ENCODE data around the gene KLHDC4.
"Not testable (repeated sequence)": the region's sequence is repeated elsewhere in the genome, so short reads cannot be mapped to it uniquely, and the experiment has no call there.

Gene KLHDC4

GRCh38 chr16:87765776-87766484, at the start of gene KLHDC4:
Gene KLHDC4, minus strand, starts transcription at chr16:87765986. Its CDS starts 96 bp downstream, at chr16:87765890.
- peaks cover 35% of the 10 kb centered on the region for H3K36me3 ChIP-seq (replicated peaks)
- peak; percentile 67 to 91 for DNase-seq (ENCODE audit: low spot score in 2 of 2)
- H3K4me1 ChIP-seq: peaks cover 3% of the 10 kb centered on the region; the same call in 1 of the 2 replicates
- H3K27me3 ChIP-seq (ENCODE audit: low read depth): no peaks in the 10 kb centered on the region
- H3K9me3 ChIP-seq: no peaks in the 10 kb centered on the region
- H3K4me3 ChIP-seq: peak within 1 kb of the TSS; percentile 93
- in situ Hi-C loops (cut with MboI; ENCODE audit: low sequenced_read_pairs): no loop called here

GRCh38 chr16:87815567-87815966, 49.8 kb upstream of the KLHDC4 start:
- DNase-seq (ENCODE audit: low spot score in 2 of 2): no peak
- in situ Hi-C loops (cut with MboI; ENCODE audit: low sequenced_read_pairs): no loop called here

GRCh38 chr16:87812200-87812656, 46.4 kb upstream of the KLHDC4 start:
- Histone ChIP-seq H3K4me3 (no peak overlapping the region), H3K36me3 (replicated peaks) (no peaks in the 10 kb centered on the region), H3K27me3 (ENCODE audit: low read depth) (no peaks in the 10 kb centered on the region), H3K4me1 (no peaks in the 10 kb centered on the region; the same call in 1 of the 2 replicates), H3K9me3 (no peaks in the 10 kb centered on the region; the same call in 1 of the 2 replicates)
- in situ Hi-C loops (cut with MboI; ENCODE audit: low sequenced_read_pairs): no loop called here
- DNase-seq (ENCODE audit: low spot score in 2 of 2): no peak

More at GRCh38 chr16:87815567-87815966, 49.8 kb upstream of the KLHDC4 start:
- Histone ChIP-seq H3K4me3 (no peak overlapping the region), H3K36me3 (replicated peaks) (no peaks in the 10 kb centered on the region), H3K9me3 (peaks cover 9% of the 10 kb centered on the region), H3K27me3 (ENCODE audit: low read depth) (no peaks in the 10 kb centered on the region), H3K4me1 (peaks cover 4% of the 10 kb centered on the region)

GRCh38 chr16:87811454-87811853, 45.7 kb upstream of the KLHDC4 start:
- DNase-seq (ENCODE audit: low spot score in 2 of 2); H3K4me3 ChIP-seq; in situ Hi-C loops (cut with MboI; ENCODE audit: low sequenced_read_pairs); H3K36me3 ChIP-seq (replicated peaks); H3K9me3 ChIP-seq; H3K27me3 ChIP-seq (ENCODE audit: low read depth); H3K4me1 ChIP-seq: not testable (repeated sequence)

- Histone ChIP-seq H3K4me1 (peaks cover 7% of the 10 kb centered on the region), H3K9me3 (no peaks in the 10 kb centered on the region), H3K4me3 (no peak overlapping the region), H3K36me3 (replicated peaks) (no peaks in the 10 kb centered on the region), H3K27me3 (ENCODE audit: low read depth) (no peaks in the 10 kb centered on the region)
- DNase-seq (ENCODE audit: low spot score in 2 of 2): no peak
- in situ Hi-C loops (cut with MboI; ENCODE audit: low sequenced_read_pairs): no loop called here
Measured at GRCh38 chr16:87809150-87809902, 43.5 kb upstream of the KLHDC4 start.

GRCh38 chr16:87808108-87808507, 42.3 kb upstream of the KLHDC4 start:
- in situ Hi-C loops (cut with MboI; ENCODE audit: low sequenced_read_pairs): no loop called here
- Histone ChIP-seq H3K36me3 (replicated peaks) (no peaks in the 10 kb centered on the region), H3K4me1 (peaks cover 7% of the 10 kb centered on the region)

GRCh38 chr16:87806641-87807546, 41.1 kb upstream of the KLHDC4 start:
- Histone ChIP-seq H3K4me3 (no peak overlapping the region), H3K9me3 (no peaks in the 10 kb centered on the region), H3K4me1 (peaks cover 7% of the 10 kb centered on the region), H3K27me3 (ENCODE audit: low read depth) (no peaks in the 10 kb centered on the region), H3K36me3 (replicated peaks) (no peaks in the 10 kb centered on the region)
- peak in 1 of 2 experiments; percentile 37 for DNase-seq (ENCODE audit: low spot score in 2 of 2)
- in situ Hi-C loops (cut with MboI; ENCODE audit: low sequenced_read_pairs): no loop called here

More at GRCh38 chr16:87808108-87808507, 42.3 kb upstream of the KLHDC4 start:
- Histone ChIP-seq H3K4me3 (no peak overlapping the region), H3K9me3 (no peaks in the 10 kb centered on the region), H3K27me3 (ENCODE audit: low read depth) (no peaks in the 10 kb centered on the region)
- DNase-seq (ENCODE audit: low spot score in 2 of 2): no peak

GRCh38 chr16:87806261-87806640, 40.5 kb upstream of the KLHDC4 start:
- Histone ChIP-seq H3K9me3 (no peaks in the 10 kb centered on the region), H3K36me3 (replicated peaks) (no peaks in the 10 kb centered on the region), H3K27me3 (ENCODE audit: low read depth) (no peaks in the 10 kb centered on the region), H3K4me1 (peaks cover 7% of the 10 kb centered on the region), H3K4me3 (no peak overlapping the region)
- DNase-seq (ENCODE audit: low spot score in 2 of 2): no peak
- in situ Hi-C loops (cut with MboI; ENCODE audit: low sequenced_read_pairs): no loop called here

- H3K4me1 ChIP-seq: peaks cover 7% of the 10 kb centered on the region
- DNase-seq (ENCODE audit: low spot score in 2 of 2): no peak
- in situ Hi-C loops (cut with MboI; ENCODE audit: low sequenced_read_pairs): no loop called here
Measured at GRCh38 chr16:87803385-87803784, 37.6 kb upstream of the KLHDC4 start.

GRCh38 chr16:87802670-87803069, 36.9 kb upstream of the KLHDC4 start:
- in situ Hi-C loops (cut with MboI; ENCODE audit: low sequenced_read_pairs): no loop called here
- no peaks in the 10 kb centered on the region for H3K27me3 ChIP-seq (ENCODE audit: low read depth)
- no peak for DNase-seq (ENCODE audit: low spot score in 2 of 2)
- H3K4me1 ChIP-seq: peaks cover 7% of the 10 kb centered on the region
- H3K4me3 ChIP-seq: no peak overlapping the region
- no peaks in the 10 kb centered on the region for H3K36me3 ChIP-seq (replicated peaks)
- H3K9me3 ChIP-seq: no peaks in the 10 kb centered on the region

More at GRCh38 chr16:87803385-87803784, 37.6 kb upstream of the KLHDC4 start:
- H3K9me3 ChIP-seq: no peaks in the 10 kb centered on the region
- no peak overlapping the region for H3K4me3 ChIP-seq
- H3K27me3 ChIP-seq (ENCODE audit: low read depth): no peaks in the 10 kb centered on the region
- H3K36me3 ChIP-seq (replicated peaks): no peaks in the 10 kb centered on the region

GRCh38 chr16:87801679-87802259, 36.0 kb upstream of the KLHDC4 start:
- in situ Hi-C loops (cut with MboI; ENCODE audit: low sequenced_read_pairs): no loop called here
- H3K9me3 ChIP-seq: no peaks in the 10 kb centered on the region
- H3K4me3 ChIP-seq: no peak overlapping the region
- no peaks in the 10 kb centered on the region for H3K27me3 ChIP-seq (ENCODE audit: low read depth)
- no peak for DNase-seq (ENCODE audit: low spot score in 2 of 2)
- no peaks in the 10 kb centered on the region for H3K36me3 ChIP-seq (replicated peaks)
- peaks cover 4% of the 10 kb centered on the region for H3K4me1 ChIP-seq

- no peaks in the 10 kb centered on the region for H3K9me3 ChIP-seq
- in situ Hi-C loops (cut with MboI; ENCODE audit: low sequenced_read_pairs): no loop called here
- DNase-seq (ENCODE audit: low spot score in 2 of 2): no peak
- H3K4me1 ChIP-seq: no peaks in the 10 kb centered on the region
- no peak overlapping the region for H3K4me3 ChIP-seq
- no peaks in the 10 kb centered on the region for H3K27me3 ChIP-seq (ENCODE audit: low read depth)
- no peaks in the 10 kb centered on the region for H3K36me3 ChIP-seq (replicated peaks)
Measured at GRCh38 chr16:87800497-87800896, 34.7 kb upstream of the KLHDC4 start.

GRCh38 chr16:87795336-87795735, 29.6 kb upstream of the KLHDC4 start:
- H3K4me3 ChIP-seq: no peak overlapping the region
- DNase-seq (ENCODE audit: low spot score in 2 of 2): no peak
- H3K9me3 ChIP-seq: no peaks in the 10 kb centered on the region
- in situ Hi-C loops (cut with MboI; ENCODE audit: low sequenced_read_pairs): no loop called here
- H3K36me3 ChIP-seq (replicated peaks): no peaks in the 10 kb centered on the region
- no peaks in the 10 kb centered on the region for H3K4me1 ChIP-seq
- H3K27me3 ChIP-seq (ENCODE audit: low read depth): no peaks in the 10 kb centered on the region

Data from HAP-1 (cell line).